SJSA1 (cell line): Measurements from ENCODE around the gene SASH1. TPM values are rescaled to one million over a fixed set of nuclear protein-coding genes. Genes with fewer than 3 reads are reported as not detected.
"Not testable (repeated sequence)": the region's sequence is repeated elsewhere in the genome, so short reads cannot be mapped to it uniquely, and the experiment has no call there.

Experiments
- DNase-seq, 2 experiments: peaks; one replicate each; pipeline ENCODE4 v3.0.0-alpha.2; 2015 to 2020; ENCODE audit warnings: low spot score in 2 of 2, low read depth in 1 of 2
- H3K27ac ChIP-seq: fragments of 250-450 bp; sonication (Bioruptor Pico); 2 replicates; pipeline ENCODE4 v1.5.1; 2020; ENCODE audit warnings: mild to moderate bottlenecking, moderate library complexity
- H3K27me3 ChIP-seq: fragments of 250-450 bp; sonication (Bioruptor Pico); replicated peaks from 2 replicates; pipeline ENCODE4 v1.5.1; 2020; ENCODE audit warnings: mild to moderate bottlenecking, moderate library complexity
- H3K36me3 ChIP-seq: fragments of 250-450 bp; sonication (Bioruptor Pico); 2 replicates; pipeline ENCODE4 v1.5.1; 2020; ENCODE audit warnings: mild to moderate bottlenecking
- H3K4me1 ChIP-seq: fragments of 250-450 bp; sonication (Bioruptor Pico); replicated peaks from 2 replicates; pipeline ENCODE4 v1.6.1; 2021; ENCODE audit warnings: mild to moderate bottlenecking
- H3K4me3 ChIP-seq: fragments of 250-450 bp; sonication (Bioruptor Pico); 2 replicates; pipeline ENCODE4 v1.5.1; 2020; ENCODE audit warnings: mild to moderate bottlenecking
- H3K9me3 ChIP-seq: fragments of 250-450 bp; sonication (Bioruptor Pico); replicated peaks from 2 replicates; pipeline ENCODE4 v1.5.1; 2020; ENCODE audit warnings: mild to moderate bottlenecking
- total RNA-seq: library from RNA; depleted of rRNA; stranded (reverse); fragments of >200 nt; shearing (Covaris generic); gene quantifications from 2 replicates; pipeline ENCODE4 v1.2.3, GENCODE V29; 2014

SASH1 gene
- total RNA-seq, 1 experiment from 2014 or later, result 10.4 TPM

- Histone ChIP-seq H3K4me3 (peak overlapping the region; percentile 53), H3K27ac (peak overlapping the region; percentile 82), H3K27me3 (no peaks in the 10 kb centered on the region), H3K36me3 (no peaks in the 10 kb centered on the region; the same call in 1 of the 2 replicates), H3K4me1 (peaks cover 21% of the 10 kb centered on the region), H3K9me3 (no peaks in the 10 kb centered on the region)
- DNase-seq, result no peak
Observed at GRCh38 chr6:148342100-148342349, 613 bp upstream of the SASH1 start.

GRCh38 chr6:148343047-148343782 is 577 bp downstream of the SASH1 start:
- no peaks in the 10 kb centered on the region for H3K36me3 ChIP-seq
- H3K4me1 ChIP-seq, result peaks cover 21% of the 10 kb centered on the region
- H3K4me3 ChIP-seq, result peak overlapping the region; percentile 53
- H3K27me3 ChIP-seq, result no peaks in the 10 kb centered on the region
- H3K9me3 ChIP-seq, result no peaks in the 10 kb centered on the region
- peak in 1 of 2 experiments; percentile 64 for DNase-seq
- H3K27ac ChIP-seq, result 0 out of 2 replicates have a peak overlapping the region, but pooled peaks have one; percentile 23

DNA sequence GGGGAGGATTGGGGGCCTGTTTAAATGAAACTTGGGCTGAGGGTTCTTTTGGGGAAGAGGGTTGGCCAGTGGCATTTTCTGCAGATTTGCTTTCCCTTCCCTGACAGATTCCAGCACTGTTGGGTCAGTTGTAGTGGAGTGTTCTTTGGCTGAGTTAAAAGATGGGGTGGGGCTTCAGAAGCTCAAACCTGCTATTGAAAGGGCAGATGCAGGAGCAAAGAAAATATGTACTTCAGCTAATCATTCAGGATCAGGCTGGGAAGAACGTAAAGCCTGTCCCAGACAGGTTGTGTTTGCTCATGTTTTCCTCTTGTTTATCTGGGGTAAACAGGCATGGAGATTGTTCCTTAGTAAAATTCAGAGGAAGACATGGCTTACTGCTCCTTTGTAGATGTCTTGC is 2.5 kb downstream of the SASH1 start:
- H3K27ac ChIP-seq, result no peak overlapping the region
- H3K4me1 ChIP-seq, result peaks cover 21% of the 10 kb centered on the region
- no peaks in the 10 kb centered on the region for H3K36me3 ChIP-seq
- no peaks in the 10 kb centered on the region for H3K27me3 ChIP-seq
- H3K9me3 ChIP-seq, result no peaks in the 10 kb centered on the region
- DNase-seq, result no peak
- no peak overlapping the region for H3K4me3 ChIP-seq

DNA sequence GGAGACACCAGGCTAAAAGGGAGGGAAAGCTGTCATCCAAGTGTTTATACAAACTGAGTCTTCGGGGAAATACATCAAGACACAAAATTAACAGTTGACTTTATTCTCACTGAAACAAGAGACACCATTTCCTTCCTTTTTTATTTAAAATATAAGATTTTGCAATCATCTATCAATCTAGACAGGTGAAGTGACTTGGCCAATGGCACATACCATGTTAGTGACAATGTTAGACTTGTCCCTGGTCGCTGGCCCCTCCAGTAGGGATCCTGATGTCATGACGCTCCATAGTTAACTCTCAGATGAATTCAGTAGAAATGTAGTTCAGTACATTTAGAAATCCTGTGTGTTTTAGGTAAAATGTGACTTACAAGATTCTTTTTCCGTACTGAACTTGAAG is 2.9 kb downstream of the SASH1 start:
- peaks cover 21% of the 10 kb centered on the region for H3K4me1 ChIP-seq
- H3K27ac ChIP-seq, result no peak overlapping the region
- H3K9me3 ChIP-seq, result no peaks in the 10 kb centered on the region
- H3K4me3 ChIP-seq, result no peak overlapping the region
- DNase-seq, result no peak
- H3K27me3 ChIP-seq, result no peaks in the 10 kb centered on the region
- H3K36me3 ChIP-seq, result no peaks in the 10 kb centered on the region

DNA sequence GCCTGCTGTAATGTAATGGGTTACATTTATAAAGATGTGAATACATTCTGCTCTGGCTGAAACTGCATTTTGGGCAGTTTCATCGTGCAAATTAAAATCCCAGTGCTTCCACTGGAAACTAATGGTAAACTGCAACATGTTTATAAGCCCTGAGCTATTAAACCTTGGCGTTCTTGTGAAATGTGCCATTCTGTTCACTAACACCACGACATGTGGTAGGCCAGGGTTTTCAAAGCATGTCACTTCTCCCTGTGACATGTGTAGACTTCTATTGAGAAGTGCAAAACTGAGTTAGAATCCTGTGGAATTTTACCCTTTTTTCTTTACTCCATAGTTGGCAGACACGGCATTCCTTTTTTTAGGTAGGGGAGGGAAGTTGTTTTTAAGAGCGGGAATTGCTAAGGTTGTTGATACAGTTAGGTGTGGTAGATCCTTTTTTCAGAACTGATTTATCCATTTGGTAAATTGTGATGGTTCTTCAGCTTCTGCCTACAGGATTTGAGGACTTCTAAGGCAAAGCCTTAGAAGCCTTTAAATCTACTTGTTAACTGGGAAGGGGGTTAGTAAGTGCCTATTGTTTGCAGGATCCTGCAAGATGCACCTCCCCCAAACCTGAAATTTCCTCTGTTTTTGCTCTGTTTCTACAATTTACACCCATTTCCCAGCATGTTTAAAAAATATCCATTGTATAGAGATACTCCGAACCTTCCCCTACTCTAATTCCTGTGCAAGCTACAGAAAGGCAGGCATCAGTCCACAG is 4.2 kb downstream of the SASH1 start:
- DNase-seq, result no peak
- Histone ChIP-seq H3K4me1 (peaks cover 18% of the 10 kb centered on the region), H3K4me3 (no peak overlapping the region), H3K9me3 (no peaks in the 10 kb centered on the region), H3K27ac (no peak overlapping the region), H3K36me3 (no peaks in the 10 kb centered on the region), H3K27me3 (no peaks in the 10 kb centered on the region)

- Histone ChIP-seq H3K27ac (no peak overlapping the region), H3K27me3 (no peaks in the 10 kb centered on the region), H3K4me3 (no peak overlapping the region), H3K9me3 (no peaks in the 10 kb centered on the region), H3K36me3 (no peaks in the 10 kb centered on the region), H3K4me1 (peaks cover 11% of the 10 kb centered on the region)
- no peak for DNase-seq
Observed at GRCh38 chr6:148347441-148348054, 4.9 kb downstream of the SASH1 start.

DNA sequence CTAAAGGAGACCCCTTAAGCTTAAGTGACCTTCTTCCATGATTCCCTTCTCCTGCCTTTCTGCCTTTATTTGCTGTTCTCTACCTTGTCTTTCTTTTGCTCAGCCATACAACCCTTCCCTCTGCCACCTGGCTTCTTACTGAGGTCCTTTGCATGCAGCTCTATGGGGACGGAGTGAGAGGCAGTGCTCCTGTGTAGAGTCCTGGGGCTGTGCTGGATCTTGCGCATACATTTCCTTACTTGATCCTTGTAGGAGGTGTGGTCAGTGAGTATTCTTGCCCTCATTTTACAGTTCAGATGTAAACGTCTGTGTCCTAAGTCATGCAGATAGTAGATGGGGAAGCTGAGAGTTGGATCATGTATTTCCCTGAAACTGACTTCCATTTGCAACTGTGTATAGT is 5.7 kb downstream of the SASH1 start:
- Histone ChIP-seq H3K27ac (no peak overlapping the region), H3K9me3 (no peaks in the 10 kb centered on the region), H3K4me3 (no peak overlapping the region), H3K36me3 (no peaks in the 10 kb centered on the region), H3K4me1 (peaks cover 6% of the 10 kb centered on the region), H3K27me3 (no peaks in the 10 kb centered on the region)
- DNase-seq, result no peak

GRCh38 chr6:148348778-148349177 is 6.1 kb downstream of the SASH1 start:
- Histone ChIP-seq H3K27me3 (no peaks in the 10 kb centered on the region), H3K9me3 (no peaks in the 10 kb centered on the region)
- no peak for DNase-seq

DNA sequence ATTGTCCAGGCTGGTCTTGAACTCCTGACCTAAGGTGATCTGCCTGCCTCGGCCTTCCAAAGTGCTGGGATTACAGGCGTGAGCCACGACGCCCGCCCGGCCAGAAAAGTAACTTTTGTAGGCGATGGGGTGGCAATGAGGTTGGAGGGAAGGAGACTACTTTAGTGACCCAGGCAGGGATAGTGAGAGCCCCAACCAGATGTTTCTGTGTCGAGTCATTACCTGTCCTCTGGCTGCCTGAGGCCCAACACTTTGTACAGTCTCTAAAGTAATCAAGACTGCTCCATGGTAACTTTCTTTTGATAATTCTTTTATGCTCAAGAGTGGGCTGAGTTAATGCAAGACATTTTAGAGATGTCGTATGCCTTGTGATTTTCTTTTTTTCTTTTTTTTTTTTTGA is 6.8 kb downstream of the SASH1 start:
- Histone ChIP-seq H3K9me3 (no peaks in the 10 kb centered on the region), H3K4me3 (no peak overlapping the region), H3K36me3 (no peaks in the 10 kb centered on the region), H3K4me1 (no peaks in the 10 kb centered on the region), H3K27ac (no peak overlapping the region), H3K27me3 (no peaks in the 10 kb centered on the region)
- DNase-seq, result no peak

More at GRCh38 chr6:148348778-148349177, 6.1 kb downstream of the SASH1 start:
- Histone ChIP-seq H3K4me3 (no peak overlapping the region), H3K27ac (no peak overlapping the region), H3K36me3 (no peaks in the 10 kb centered on the region), H3K4me1 (peaks cover 2% of the 10 kb centered on the region)

DNA sequence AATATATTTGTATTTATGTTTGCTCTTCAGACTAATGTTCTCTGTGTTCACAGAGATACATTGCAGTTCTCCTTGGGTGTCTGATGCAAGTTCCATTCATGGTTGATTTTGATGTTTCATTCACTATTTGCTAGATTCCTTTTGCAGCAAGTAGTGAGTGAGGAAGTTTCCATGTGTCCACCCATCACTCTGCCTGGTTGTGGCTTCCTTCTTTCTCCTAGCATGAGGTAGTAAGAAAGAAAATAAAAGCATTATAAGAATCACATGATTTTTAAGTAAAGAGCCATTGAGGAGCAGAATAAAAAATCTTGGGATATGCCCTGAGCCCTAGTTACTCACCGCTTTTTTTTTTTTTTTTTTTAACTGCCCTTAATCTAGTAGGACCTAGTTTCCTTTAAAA is 8.7 kb downstream of the SASH1 start:
- Histone ChIP-seq H3K4me3 (no peak overlapping the region), H3K9me3 (no peaks in the 10 kb centered on the region), H3K27ac (no peak overlapping the region), H3K27me3 (no peaks in the 10 kb centered on the region), H3K4me1 (no peaks in the 10 kb centered on the region), H3K36me3 (no peaks in the 10 kb centered on the region)
- DNase-seq, result no peak

- not testable (repeated sequence) for H3K27ac ChIP-seq, H3K4me1 ChIP-seq, H3K4me3 ChIP-seq, H3K9me3 ChIP-seq, DNase-seq, H3K36me3 ChIP-seq, H3K27me3 ChIP-seq
Observed at GRCh38 chr6:148352421-148352820, 9.8 kb downstream of the SASH1 start.

DNA sequence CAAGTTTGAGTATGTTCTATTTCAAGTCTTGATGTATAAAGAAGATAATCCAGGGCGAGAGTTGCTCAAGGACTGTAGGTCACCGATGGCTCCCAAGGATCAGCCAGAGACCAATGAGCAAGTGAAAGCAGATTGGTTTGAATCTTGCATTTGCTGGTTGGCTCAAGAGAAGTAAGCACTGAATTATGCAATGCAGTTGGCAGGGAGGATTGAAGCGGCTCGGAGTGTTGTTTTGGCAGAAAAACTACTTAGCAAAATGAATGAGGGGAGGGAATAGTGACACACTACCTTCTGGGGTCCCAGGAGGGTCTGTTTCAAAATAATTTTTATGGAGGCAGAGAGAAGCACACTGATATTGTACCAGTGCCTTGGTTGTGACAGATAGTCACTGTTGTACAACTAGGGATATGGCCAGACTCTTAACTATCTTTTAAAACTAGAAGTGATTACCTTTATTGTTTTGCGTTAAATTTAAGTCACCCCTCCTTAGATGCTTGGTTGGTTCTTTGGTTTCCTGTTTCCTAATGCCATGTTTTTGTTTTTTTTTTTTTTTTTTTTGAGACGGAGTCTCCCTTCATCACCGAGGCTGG is 15.7 kb downstream of the SASH1 start:
- Histone ChIP-seq H3K27me3 (no peaks in the 10 kb centered on the region), H3K4me1 (peaks cover 5% of the 10 kb centered on the region; the same call in 1 of the 2 replicates), H3K36me3 (no peaks in the 10 kb centered on the region), H3K4me3 (no peak overlapping the region), H3K27ac (no peak overlapping the region), H3K9me3 (no peaks in the 10 kb centered on the region)
- no peak for DNase-seq

GRCh38 chr6:148359228-148359627 is 16.6 kb downstream of the SASH1 start:
- Histone ChIP-seq H3K36me3 (no peaks in the 10 kb centered on the region), H3K27ac (no peak overlapping the region), H3K27me3 (no peaks in the 10 kb centered on the region), H3K4me3 (no peak overlapping the region), H3K4me1 (peaks cover 7% of the 10 kb centered on the region), H3K9me3 (no peaks in the 10 kb centered on the region)
- no peak for DNase-seq
